DMS114 treated with DMSO at 0.1 percent for 48 hours (cell line): ENCODE results near the gene AUNIP.

Experiments
- DNase-seq: peaks from one replicate; lab custom pipeline; 2025; ENCODE audit not compliant: unreplicated experiment; lab: John Stamatoyannopoulos, UW

The AUNIP gene

DNA sequence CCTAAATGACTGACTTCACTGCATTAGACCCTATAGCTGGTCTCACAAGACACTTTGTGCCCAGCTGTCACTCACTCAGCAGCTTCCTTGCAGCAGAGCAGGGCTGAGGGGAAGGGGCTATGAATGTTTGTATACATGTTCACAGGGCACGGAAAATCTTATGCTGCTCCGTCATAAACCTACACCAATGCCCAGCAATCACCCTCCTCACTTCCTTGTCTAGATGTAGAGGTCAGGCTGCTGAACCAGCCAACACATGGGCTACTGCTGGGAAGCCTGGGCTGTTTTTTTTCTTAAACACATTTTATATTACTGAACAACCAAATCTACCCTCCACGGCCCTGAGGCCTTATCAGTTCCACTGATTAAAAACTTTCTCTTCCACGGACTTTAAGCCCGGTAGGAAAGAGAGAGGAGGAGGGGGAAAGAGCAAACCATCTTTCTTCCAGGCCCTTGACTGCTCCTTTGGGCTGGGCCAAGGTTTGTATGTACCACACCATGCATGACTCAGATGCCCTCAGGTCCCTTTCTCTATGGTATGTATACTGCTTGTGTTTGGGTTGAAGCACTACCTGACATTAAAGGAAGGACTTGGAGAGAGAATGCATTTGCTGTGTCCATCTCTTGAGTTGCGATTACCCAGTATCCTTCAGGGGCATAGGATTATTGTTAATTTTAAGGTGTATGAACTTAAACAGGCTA lies 26.8 kb downstream of the AUNIP start:
- DNase-seq = no peak

DNA sequence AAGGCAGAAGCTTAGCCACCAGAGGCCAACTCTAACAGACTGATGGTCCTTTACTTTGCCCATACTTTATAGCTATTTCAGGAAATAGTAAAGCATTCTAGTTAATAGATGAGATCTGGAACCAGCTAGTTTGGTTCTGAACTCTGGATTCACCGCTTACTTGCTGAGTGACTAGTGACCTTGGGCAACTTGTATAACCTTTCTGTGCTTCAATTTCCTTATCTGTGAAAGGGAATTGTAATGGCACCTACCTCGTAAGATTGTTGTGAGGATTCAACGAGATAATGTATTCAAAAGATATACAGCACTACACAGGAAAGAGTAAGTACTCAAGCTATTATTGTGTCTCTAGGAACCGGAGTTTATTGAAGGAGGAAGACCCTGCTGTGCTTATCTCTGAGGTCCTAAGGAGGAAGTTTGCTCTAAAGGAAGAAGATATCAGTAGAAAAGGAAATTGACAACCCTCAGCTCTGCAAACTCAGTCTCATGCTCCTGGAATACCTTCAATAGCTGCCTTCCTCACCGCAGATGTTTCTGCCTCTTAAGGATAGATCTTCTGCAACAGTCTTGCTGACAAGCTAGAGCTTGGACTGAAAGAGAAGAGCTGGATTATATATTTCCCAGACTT lies 27.6 kb downstream of the AUNIP start:
- DNase-seq = no peak

DNA sequence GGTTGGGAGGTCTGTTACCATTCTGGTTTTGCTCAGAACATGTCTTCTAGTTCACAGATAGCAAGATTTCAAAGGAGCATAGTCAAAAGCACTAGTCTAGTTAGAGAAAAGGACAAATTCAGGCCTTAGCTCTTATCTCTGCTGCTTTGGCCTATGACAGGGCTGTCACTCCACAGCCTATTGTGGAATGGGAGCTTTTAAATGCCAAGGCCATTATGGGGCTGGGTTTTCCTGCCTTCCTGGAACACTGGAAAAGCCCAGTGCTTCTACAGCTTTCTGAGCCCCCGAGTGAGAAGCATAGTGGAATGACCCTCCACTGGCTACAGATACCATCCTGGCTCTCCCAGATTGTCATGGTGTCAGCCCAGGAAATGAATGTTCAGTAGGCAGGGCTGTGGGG lies 30.2 kb downstream of the AUNIP start:
- DNase-seq = no peak

DNA sequence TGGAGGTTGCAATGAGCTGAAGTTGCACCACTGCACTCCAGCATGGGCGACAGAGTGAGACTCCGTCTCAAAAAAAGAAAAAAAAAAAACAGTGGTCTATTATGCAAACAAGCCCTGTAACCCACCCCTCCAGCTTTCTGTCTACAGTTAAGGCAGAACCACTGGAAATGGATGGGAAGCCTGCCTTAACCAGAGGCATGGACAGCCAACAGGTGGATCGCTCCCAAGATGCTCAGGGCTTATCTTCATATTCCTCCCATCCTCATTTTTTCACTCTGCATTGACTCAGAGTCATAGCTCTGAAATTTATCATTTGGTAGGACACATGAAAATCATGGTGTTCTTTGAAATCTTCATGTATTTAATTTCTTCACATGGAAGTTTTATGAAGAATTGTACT lies 30.8 kb downstream of the AUNIP start:
- no peak for DNase-seq

DNA sequence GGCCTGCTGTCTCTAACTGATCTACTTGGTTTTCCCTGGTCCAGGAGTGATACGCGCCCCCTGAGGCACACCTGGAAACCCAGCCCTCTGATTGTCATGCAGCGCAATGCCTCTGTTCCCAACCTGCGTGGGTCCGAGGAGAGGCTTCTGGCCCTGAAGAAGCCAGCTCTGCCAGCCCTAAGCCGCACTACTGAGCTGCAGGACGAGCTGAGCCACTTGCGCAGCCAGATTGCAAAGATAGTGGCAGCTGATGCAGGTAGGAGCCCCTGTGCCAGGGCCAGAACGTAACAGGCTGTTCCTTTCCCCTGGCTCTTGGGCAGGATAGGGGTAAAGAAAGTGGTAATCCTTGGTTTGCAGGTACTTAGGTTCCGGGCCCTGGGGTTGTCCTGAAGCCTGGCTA lies 32.7 kb downstream of the AUNIP start:
- no peak for DNase-seq

GRCh38 chr1:25825605-25826004 lies 33.7 kb downstream of the AUNIP start:
- no peak for DNase-seq

- DNase-seq = no peak
Measured at GRCh38 chr1:25821630-25822091, 37.6 kb downstream of the AUNIP start.

DNA sequence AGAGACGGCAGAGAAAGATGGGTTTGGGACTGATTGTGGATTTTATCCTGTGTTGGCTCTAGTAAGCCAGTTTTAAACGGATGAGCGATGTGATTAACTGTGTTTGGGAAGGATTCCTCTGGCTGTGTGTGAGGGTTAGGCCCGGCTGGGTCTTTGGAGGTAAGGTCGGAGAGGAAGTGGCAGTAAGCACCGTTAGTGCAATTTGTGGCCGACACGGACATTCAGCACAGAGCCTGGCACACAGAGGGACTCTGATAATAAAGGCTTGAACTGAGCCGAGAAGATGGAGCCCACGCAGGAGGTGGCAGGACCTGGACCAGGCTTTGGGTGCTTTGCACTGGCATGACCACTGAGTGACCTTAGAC lies 38.2 kb downstream of the AUNIP start:
- no peak for DNase-seq

GRCh38 chr1:25820247-25821111 lies 38.8 kb downstream of the AUNIP start:
- DNase-seq = no peak

- peak; percentile 49 for DNase-seq
Measured at GRCh38 chr1:25819491-25820246, 39.6 kb downstream of the AUNIP start, which contains the start of gene MTFR1L. Gene MTFR1L, plus strand, starts transcription at chr1:25819954. Its CDS starts 3,151 bp downstream, at chr1:25823105.

DNA sequence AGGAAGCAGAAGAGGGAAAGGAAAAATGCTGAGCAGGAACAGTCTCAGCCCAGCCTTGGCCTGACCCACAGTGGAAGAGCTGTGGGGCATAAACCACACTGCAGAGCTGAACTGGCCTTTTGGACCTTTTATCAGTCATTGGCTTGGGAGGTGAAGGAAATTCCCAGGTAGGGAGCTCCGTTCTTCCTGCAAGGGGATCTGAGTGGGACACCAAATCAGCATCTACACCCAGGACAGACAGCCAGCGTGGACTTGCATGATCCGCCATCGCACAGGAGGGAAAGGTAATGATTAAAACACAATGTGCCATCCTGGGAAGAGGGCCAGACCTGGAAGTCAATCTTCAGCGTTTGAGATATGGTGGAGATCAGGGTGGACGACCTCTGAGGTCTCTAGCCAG lies 40.7 kb downstream of the AUNIP start:
- DNase-seq = no peak

GRCh38 chr1:25817840-25818501 lies 41.3 kb downstream of the AUNIP start:
- DNase-seq = no peak

- no peak for DNase-seq
Measured at GRCh38 chr1:25816112-25816718, 43.0 kb downstream of the AUNIP start.

GRCh38 chr1:25815208-25816111 lies 43.8 kb downstream of the AUNIP start:
- no peak for DNase-seq

DNA sequence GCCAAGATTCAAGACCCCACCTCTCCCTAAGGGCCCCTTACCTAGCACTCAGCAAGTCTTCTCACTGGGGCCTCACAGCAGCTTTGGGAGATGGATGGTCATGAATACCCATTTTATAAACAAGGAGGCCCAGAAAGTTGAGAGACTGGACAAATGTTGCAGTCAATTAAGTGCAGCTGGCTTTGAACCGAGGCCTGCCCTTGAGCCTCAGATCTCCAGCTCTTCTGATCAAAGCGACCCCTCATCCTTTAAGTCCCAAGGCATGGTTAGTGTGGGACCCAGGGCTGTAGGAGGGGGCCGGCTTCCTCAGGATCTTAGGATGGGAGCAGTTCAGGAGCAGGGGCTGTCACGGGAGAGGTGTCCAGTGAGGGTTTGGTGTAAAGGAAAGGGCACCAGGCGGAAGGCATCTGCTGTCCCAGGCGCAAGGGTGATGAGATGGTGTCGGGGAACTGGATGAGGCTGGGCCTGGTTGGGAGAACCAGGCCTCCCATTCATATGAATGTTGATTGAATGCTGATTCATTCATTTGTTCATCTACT lies 44.6 kb downstream of the AUNIP start:
- no peak for DNase-seq

GRCh38 chr1:25813734-25814471 lies 45.4 kb downstream of the AUNIP start:
- no peak for DNase-seq

DNA sequence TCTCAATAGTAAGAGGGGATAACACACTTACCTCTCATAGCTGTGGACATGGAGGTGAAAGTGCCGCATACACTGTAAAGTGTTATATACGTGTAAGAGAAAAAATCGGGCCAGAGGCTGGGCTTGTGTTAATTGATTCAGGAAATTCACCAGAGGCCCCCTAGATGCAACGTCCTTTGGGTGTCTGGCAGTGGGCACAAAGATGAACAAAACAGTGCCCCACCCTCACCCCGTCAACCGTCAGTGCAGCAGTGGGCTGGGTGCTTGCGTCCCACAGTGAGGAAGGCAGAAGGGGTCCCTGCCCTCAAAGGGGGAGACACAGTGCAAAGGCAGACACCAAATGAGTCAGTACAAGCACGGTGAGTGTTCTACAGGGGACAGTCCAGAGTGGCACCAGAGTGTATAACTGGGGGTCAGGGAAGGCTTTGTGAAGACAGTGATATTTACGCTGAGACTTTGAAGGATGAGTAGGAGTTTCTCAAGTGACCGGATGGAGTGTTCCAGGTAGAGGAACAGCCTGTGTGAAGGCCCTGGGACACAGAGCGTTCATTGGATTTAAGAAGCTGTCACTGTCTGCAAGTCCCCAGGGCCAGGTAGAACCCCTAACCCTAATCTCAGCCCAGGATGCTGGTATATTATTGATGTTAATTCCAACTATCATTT lies 46.1 kb downstream of the AUNIP start:
- DNase-seq = no peak
